Ishikawa (cell line): Measurements from ENCODE around the gene RAD52.
A peak's percentile ranks its signal among the peaks of the same experiment; 100 is the strongest.

ENCODE experiments used
- CEBPB ChIP-seq: IDR thresholded peaks from 2 replicates; pipeline ENCODE4 v1.6.1; 2012
- CREB1 ChIP-seq: IDR thresholded peaks from 2 replicates; pipeline ENCODE4 v1.6.1; 2012; ENCODE audit warnings: low read depth
- EGR1 ChIP-seq: IDR thresholded peaks from 2 replicates; pipeline ENCODE4 v1.6.1; 2012
- EP300 ChIP-seq: IDR thresholded peaks from 2 replicates; pipeline ENCODE4 v1.6.1; 2012; ENCODE audit warnings: borderline replicate concordance
- FOXM1 ChIP-seq: IDR thresholded peaks from 2 replicates; pipeline ENCODE4 v1.6.1; 2012; ENCODE audit warnings: low read depth, borderline replicate concordance
- MAX ChIP-seq: IDR thresholded peaks from 2 replicates; pipeline ENCODE4 v1.6.1; 2012
- NFIC ChIP-seq: IDR thresholded peaks from 2 replicates; pipeline ENCODE4 v1.6.1; 2012
- RAD21 ChIP-seq: IDR thresholded peaks from 2 replicates; pipeline ENCODE4 v1.6.1; 2012; ENCODE audit warnings: low read depth
- REST ChIP-seq: IDR thresholded peaks from 2 replicates; pipeline ENCODE4 v1.6.1; 2012; ENCODE audit warnings: low read depth, mild to moderate bottlenecking
- TAF1 ChIP-seq: IDR thresholded peaks from 2 replicates; pipeline ENCODE4 v1.6.1; 2012; ENCODE audit warnings: low read depth, mild to moderate bottlenecking
- TCF12 ChIP-seq: IDR thresholded peaks from 2 replicates; pipeline ENCODE4 v1.6.1; 2012; ENCODE audit warnings: low read depth
- TEAD4 ChIP-seq: IDR thresholded peaks from 2 replicates; pipeline ENCODE4 v1.6.1; 2012
- USF1 ChIP-seq: IDR thresholded peaks from 2 replicates; pipeline ENCODE4 v1.6.1; 2012
- ZBTB7A ChIP-seq: IDR thresholded peaks from 2 replicates; pipeline ENCODE4 v1.6.1; 2012; ENCODE audit warnings: low read depth

The RAD52 gene

DNA sequence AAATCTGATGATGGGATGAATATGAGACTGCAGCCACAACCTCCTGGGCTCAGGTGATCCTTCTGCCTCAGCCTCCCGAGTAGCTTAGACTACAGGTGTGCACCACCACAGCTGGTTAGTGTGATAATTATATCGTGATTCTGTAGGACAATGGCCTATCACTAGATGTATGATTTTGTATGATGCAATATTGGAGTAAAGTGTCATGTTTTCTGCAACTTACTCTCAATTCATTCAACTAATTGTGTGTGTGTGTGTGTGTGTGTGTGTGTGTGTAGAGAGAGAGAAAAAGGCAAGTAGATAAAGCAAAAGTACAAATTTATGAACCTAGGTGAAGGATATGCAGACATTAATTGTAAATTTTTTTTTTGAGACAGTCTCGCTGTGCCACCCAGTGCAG, 10.7 kb downstream of the RAD52 start:
- no peak for TF ChIP-seq TCF12
- no peak for TF ChIP-seq EP300
- TF ChIP-seq USF1 = no peak
- no peak for TF ChIP-seq FOXM1

- TF ChIP-seq FOXM1 (no peak), RAD21 (no peak), REST (no peak), EGR1 (no peak), CEBPB (peak; percentile 53; the same call in 1 of the 2 replicates), TEAD4 (no peak), TCF12 (no peak)
These were observed 12.8 kb downstream of the RAD52 start for GRCh38 chr12:936377-937345.

GRCh38 chr12:931591-931990, 17.9 kb downstream of the RAD52 start:
- TF ChIP-seq EGR1 (no peak), CEBPB (no peak), CREB1 (no peak), TEAD4 (no peak), TAF1 (no peak), REST (no peak), EP300 (no peak), NFIC (no peak), FOXM1 (no peak), MAX (no peak), ZBTB7A (no peak), USF1 (no peak), TCF12 (no peak)

- TF ChIP-seq TEAD4 (no peak), RAD21 (no peak), EGR1 (no peak), REST (no peak), USF1 (no peak)
These were observed 18.4 kb downstream of the RAD52 start for GRCh38 chr12:931060-931459.

DNA sequence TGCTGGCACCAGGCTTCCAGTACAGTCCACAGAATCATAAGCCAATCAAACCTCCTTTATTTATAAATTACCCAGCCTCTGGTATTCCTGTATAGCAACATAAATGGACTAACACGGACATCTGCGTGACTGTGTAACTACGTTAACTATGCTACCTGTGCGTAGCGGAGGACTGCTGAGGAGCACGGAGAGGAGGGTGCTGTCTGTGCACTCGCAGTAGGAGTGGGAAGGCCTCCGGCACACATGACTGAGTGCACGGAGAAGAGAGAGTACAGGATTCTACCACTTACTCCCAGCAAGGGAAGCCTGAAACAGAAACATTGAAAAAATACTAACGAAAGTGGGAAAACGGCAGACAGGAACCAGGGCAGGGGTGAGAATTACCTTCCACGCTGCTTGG, 22.9 kb downstream of the RAD52 start:
- TF ChIP-seq ZBTB7A (no peak), USF1 (no peak), NFIC (no peak), REST (no peak), TCF12 (no peak), TAF1 (no peak), EGR1 (no peak), RAD21 (no peak), EP300 (no peak), FOXM1 (no peak), TEAD4 (no peak)
